Smooth muscle cell (in vitro differentiated cells): Measurements from ENCODE around the gene USP12. TPM values are rescaled to one million over a fixed set of nuclear protein-coding genes. Genes with fewer than 3 reads are reported as not detected.
"Not testable (repeated sequence)": the region's sequence is repeated elsewhere in the genome, so short reads cannot be mapped to it uniquely, and the experiment has no call there.

Experiments
- DNase-seq: peaks from one replicate; lab custom pipeline; 2025; ENCODE audit not compliant: unreplicated experiment; lab: John Stamatoyannopoulos, UW
- H2AFZ ChIP-seq: fragments of 200-600 bp; sonication (generic); 2 replicates; pipeline ENCODE4 v1.6.0; 2016; ENCODE audit warnings: antibody characterized with exemption, low read depth, mild to moderate bottlenecking
- H3F3A ChIP-seq: fragments of 200-600 bp; sonication (generic); 2 replicates; pipeline ENCODE4 v1.6.0; 2017; ENCODE audit warnings: antibody characterized with exemption, low read depth
- H3K27ac ChIP-seq: fragments of 200-600 bp; sonication (generic); 2 replicates; pipeline ENCODE4 v1.5.1; 2016; ENCODE audit warnings: low read depth, mild to moderate bottlenecking
- H3K27me3 ChIP-seq: fragments of 200-600 bp; sonication (generic); 2 replicates; pipeline ENCODE4 v1.6.1; 2016; ENCODE audit warnings: low read depth, mild to moderate bottlenecking
- H3K36me3 ChIP-seq: fragments of 200-600 bp; sonication (generic); 2 replicates; pipeline ENCODE4 v1.5.1; 2016; ENCODE audit warnings: low read depth
- H3K4me1 ChIP-seq: fragments of 200-600 bp; sonication (generic); 2 replicates; pipeline ENCODE4 v1.5.1; 2016; ENCODE audit warnings: low read depth
- H3K4me2 ChIP-seq: fragments of 200-600 bp; sonication (generic); 2 replicates; pipeline ENCODE4 v1.6.0; 2016; ENCODE audit warnings: mild to moderate bottlenecking
- H3K4me3 ChIP-seq: fragments of 200-600 bp; sonication (generic); 2 replicates; pipeline ENCODE4 v1.5.1; 2016; ENCODE audit warnings: mild to moderate bottlenecking
- H3K79me2 ChIP-seq: fragments of 200-600 bp; sonication (generic); 2 replicates; pipeline ENCODE4 v1.6.0; 2016; ENCODE audit warnings: low read depth, mild to moderate bottlenecking
- H3K9ac ChIP-seq: fragments of 200-600 bp; sonication (generic); 2 replicates; pipeline ENCODE4 v1.6.0; 2016; ENCODE audit warnings: low read depth
- H3K9me3 ChIP-seq: fragments of 200-600 bp; sonication (generic); replicated peaks from 2 replicates; pipeline ENCODE4 v1.5.1; 2016; ENCODE audit warnings: low read depth
- H4K20me1 ChIP-seq: fragments of 200-600 bp; sonication (generic); 2 replicates; pipeline ENCODE4 v1.6.0; 2016; ENCODE audit warnings: low read depth
- WGBS: methylation state at CpG from one replicate; pipeline ENCODE4 v1.1.7; 2016; ENCODE audit warnings: low lambda C conversion rate; 5-methylcytosine and 5-hydroxymethylcytosine counted together
- polyA plus RNA-seq: library from polyadenylated mRNA; unstranded; fragments of >200 nt; fragmentation: Nextera tagmentation; extraction: Ambion mirVana; gene quantifications from 2 replicates; pipeline ENCODE4 v1.2.1, GENCODE V29; 2016
- total RNA-seq: library from RNA; depleted of rRNA; stranded (reverse); fragments of >200 nt; gene quantifications from 2 replicates; pipeline ENCODE4 v1.2.3, GENCODE V29; 2014
- TF ChIP-seq, protein P1 (sequence below): fragments of 200-600 bp; sonication (generic); IDR thresholded peaks from 2 replicates; pipeline ENCODE4 v1.5.1; 2017; ENCODE audit warnings: borderline replicate concordance, mild to moderate bottlenecking, antibody characterized with exemption; ENCODE audit not compliant: insufficient read depth, poor library complexity, severe bottlenecking

Gene USP12
- total and polyA plus RNA-seq, 2 experiments from 2014 or later: 11.3 to 19.9 TPM

DNA sequence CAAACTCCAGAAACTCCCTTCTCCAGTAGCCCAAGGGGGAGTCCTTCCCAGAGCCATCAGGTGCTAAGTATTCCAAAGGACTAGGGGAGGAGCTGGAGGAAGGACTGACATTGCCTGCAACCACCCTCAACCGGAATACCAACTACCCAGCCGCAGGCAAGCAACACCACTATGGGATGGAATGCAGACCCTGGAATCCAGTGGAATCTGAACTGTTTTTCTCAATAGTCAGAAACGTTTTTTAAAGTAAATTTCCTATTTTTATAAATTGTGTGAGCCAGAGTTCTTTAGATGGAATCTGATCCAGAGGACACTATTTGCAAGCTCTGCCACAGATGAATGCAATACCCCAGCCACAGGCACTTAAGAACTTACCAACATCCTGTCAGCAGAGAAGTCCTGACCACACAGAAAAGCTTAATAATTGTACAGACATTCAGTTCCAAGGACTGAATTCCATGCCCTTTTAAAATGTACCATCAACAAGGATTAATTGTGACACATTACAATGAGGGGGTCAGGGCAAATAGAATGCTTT, 92.1 kb downstream of the USP12 start:
- H3K9ac ChIP-seq: no peak overlapping the region
- peak overlapping the region; percentile 16 for H3K4me2 ChIP-seq
- no peak overlapping the region for H2AFZ ChIP-seq
- H3K4me1 ChIP-seq: no peaks in the 10 kb centered on the region
- peaks cover 13% of the 10 kb centered on the region for H4K20me1 ChIP-seq
- no peak for DNase-seq
- H3F3A ChIP-seq: peaks cover 6% of the 10 kb centered on the region
- no peak overlapping the region for H3K4me3 ChIP-seq
- H3K36me3 ChIP-seq: peaks cover under 1% of the 10 kb centered on the region
- no peaks in the 10 kb centered on the region for H3K9me3 ChIP-seq
- H3K79me2 ChIP-seq: no peaks in the 10 kb centered on the region
- 30% methylated on average over 3 of the region's 3 CpGs for WGBS
- TF ChIP-seq, protein P1, sequence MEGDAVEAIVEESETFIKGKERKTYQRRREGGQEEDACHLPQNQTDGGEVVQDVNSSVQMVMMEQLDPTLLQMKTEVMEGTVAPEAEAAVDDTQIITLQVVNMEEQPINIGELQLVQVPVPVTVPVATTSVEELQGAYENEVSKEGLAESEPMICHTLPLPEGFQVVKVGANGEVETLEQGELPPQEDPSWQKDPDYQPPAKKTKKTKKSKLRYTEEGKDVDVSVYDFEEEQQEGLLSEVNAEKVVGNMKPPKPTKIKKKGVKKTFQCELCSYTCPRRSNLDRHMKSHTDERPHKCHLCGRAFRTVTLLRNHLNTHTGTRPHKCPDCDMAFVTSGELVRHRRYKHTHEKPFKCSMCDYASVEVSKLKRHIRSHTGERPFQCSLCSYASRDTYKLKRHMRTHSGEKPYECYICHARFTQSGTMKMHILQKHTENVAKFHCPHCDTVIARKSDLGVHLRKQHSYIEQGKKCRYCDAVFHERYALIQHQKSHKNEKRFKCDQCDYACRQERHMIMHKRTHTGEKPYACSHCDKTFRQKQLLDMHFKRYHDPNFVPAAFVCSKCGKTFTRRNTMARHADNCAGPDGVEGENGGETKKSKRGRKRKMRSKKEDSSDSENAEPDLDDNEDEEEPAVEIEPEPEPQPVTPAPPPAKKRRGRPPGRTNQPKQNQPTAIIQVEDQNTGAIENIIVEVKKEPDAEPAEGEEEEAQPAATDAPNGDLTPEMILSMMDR: no peak
- no peaks in the 10 kb centered on the region for H3K27me3 ChIP-seq
- H3K27ac ChIP-seq: peak overlapping the region; percentile 0

DNA sequence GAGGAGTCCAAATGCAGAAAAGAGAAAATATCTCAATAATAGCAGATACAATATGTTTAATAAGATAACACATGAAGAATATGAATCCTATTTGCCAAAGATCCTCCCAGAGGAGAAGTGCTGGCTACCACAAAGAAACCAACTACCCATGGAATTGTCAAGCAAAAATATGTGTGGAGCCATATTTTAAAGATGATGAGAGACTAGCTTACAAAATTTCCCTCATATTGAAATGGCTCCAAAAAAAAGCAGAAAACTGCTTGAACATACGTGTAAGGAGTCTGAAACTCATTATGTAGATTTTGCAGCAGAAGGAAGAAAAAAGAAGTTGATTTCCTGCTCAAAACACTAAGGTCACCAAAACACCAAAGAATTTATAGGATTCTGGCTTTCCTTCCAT, 94.2 kb downstream of the USP12 start:
- no peaks in the 10 kb centered on the region for H3K79me2 ChIP-seq
- H3K9ac ChIP-seq: no peak overlapping the region
- peaks cover 13% of the 10 kb centered on the region for H4K20me1 ChIP-seq
- no peak overlapping the region for H3K4me2 ChIP-seq
- WGBS: 96% methylated on average over 1 of the region's 1 CpG
- H3K27ac ChIP-seq: no peak overlapping the region
- TF ChIP-seq, protein P1: no peak
- no peaks in the 10 kb centered on the region for H3K4me1 ChIP-seq
- no peak overlapping the region for H3K4me3 ChIP-seq
- H3K9me3 ChIP-seq: no peaks in the 10 kb centered on the region
- no peak overlapping the region for H2AFZ ChIP-seq
- peaks cover 2% of the 10 kb centered on the region for H3K36me3 ChIP-seq
- no peak for DNase-seq
- peaks cover 6% of the 10 kb centered on the region for H3F3A ChIP-seq
- H3K27me3 ChIP-seq: no peaks in the 10 kb centered on the region

DNA sequence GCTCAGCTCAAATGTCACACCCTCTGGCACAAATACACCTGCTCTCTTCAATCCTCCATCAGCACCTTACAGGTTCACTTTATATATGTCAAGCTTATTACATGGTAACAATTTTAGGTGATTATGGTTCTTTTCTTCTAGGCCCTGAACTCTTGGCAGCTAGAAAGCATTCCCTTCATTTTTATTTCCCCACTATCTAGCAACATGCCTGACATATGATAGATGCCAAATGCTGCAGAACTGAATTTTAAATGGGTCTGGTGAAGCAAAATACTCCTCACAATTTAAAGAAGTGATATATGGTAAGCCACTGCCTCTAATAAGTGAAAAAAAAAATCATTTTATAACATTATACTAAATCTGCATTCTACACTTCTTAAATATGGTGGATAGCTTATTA, 95.2 kb downstream of the USP12 start:
- no peaks in the 10 kb centered on the region for H3K27me3 ChIP-seq
- H2AFZ ChIP-seq: no peak overlapping the region
- H3K9me3 ChIP-seq: no peaks in the 10 kb centered on the region
- peaks cover 3% of the 10 kb centered on the region for H3F3A ChIP-seq
- TF ChIP-seq, protein P1: no peak
- no peaks in the 10 kb centered on the region for H3K4me1 ChIP-seq
- H3K9ac ChIP-seq: no peak overlapping the region
- no peak overlapping the region for H3K27ac ChIP-seq
- H4K20me1 ChIP-seq: peaks cover 13% of the 10 kb centered on the region
- H3K4me2 ChIP-seq: no peak overlapping the region
- H3K36me3 ChIP-seq: peaks cover 2% of the 10 kb centered on the region
- DNase-seq: no peak
- peaks cover 2% of the 10 kb centered on the region for H3K79me2 ChIP-seq
- no peak overlapping the region for H3K4me3 ChIP-seq

DNA sequence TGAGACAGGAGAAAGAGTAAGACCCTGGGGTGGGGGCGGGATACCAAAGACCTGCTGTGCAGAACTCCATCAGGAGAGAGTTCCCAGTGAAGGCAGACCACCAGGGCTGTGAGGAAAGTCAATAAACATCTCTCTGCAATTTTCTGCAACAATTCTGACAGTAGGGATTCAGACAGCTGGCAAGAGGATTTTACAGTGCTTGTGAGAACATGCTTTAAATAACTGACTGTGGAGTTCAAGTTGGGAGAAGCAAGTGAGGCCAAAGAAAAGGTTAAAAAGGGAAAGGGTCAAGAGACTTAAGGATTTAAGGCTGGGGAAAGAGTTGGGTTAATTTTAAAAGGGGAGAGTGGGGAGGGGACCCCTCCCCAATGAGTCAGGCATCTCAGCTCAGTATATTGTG, 98.4 kb downstream of the USP12 start:
- Histone ChIP-seq H3K79me2 (peaks cover 5% of the 10 kb centered on the region), H2AFZ (no peak overlapping the region), H3K4me2 (no peak overlapping the region), H3F3A (no peaks in the 10 kb centered on the region), H3K4me1 (no peaks in the 10 kb centered on the region), H3K27me3 (no peaks in the 10 kb centered on the region), H3K9ac (no peak overlapping the region), H3K4me3 (no peak overlapping the region), H3K27ac (no peak overlapping the region), H3K36me3 (peaks cover 6% of the 10 kb centered on the region), H3K9me3 (no peaks in the 10 kb centered on the region), H4K20me1 (peaks cover 8% of the 10 kb centered on the region)
- 92% methylated on average over 1 of the region's 1 CpG for WGBS
- no peak for DNase-seq
- TF ChIP-seq, protein P1: no peak

DNA sequence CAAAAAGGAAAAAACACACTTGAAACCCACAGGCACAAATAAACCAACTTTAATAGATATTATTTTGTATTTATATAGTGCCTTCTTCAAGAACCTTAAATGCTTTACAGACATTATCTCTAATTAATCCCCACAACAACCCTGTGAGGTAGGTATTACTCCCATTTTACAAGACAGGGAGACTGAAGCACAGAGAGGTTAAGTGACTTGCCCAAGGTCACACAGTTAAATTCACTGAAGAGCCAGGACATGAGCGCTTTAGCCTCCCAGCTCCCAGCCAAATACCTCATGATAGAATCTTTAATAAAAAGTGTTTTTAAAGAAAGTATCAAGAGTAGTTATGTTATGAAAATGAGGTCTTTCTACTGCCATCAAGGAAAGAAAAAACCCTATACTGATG, 105.5 kb downstream of the USP12 start:
- not testable (repeated sequence) for H3K4me3 ChIP-seq, H2AFZ ChIP-seq, H3K79me2 ChIP-seq, H3K36me3 ChIP-seq, H3K9me3 ChIP-seq, H3K9ac ChIP-seq, H3K27ac ChIP-seq, H4K20me1 ChIP-seq, H3F3A ChIP-seq, DNase-seq, H3K27me3 ChIP-seq, H3K4me1 ChIP-seq, H3K4me2 ChIP-seq
- WGBS: 100% methylated on average over 1 of the region's 1 CpG
